NB4 (cell line): Measurements from ENCODE around the gene TOE1.

Source experiments
- MAX ChIP-seq: IDR thresholded peaks from 2 replicates; pipeline ENCODE4 v1.6.1; 2011; ENCODE audit warnings: low read depth, low read length
- TF ChIP-seq, protein P1 (sequence below): IDR thresholded peaks from one replicate; pipeline ENCODE4 v1.5.1; 2012; ENCODE audit warnings: low read depth, low read length

DNA sequence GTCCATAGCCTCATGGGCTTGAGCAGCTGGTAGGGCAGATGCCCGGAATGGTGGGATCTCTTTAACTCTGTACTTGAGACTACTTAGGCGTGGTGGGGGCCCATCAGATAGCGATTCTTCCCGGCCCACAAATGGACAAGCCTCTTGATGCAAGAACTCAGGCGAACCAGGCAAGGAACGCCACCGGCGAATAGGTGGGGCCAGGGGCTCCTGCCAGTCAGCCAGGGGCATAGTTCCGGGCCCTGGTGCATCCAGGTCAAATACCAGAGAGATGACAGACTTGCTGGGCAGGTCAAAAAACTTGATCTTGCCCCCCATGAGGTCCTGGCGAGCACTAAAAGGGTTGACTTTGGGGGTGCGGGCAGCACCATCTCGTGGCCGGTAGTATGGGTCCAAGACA is 5.0 kb downstream of the TOE1 start:
- TF ChIP-seq, protein P1, sequence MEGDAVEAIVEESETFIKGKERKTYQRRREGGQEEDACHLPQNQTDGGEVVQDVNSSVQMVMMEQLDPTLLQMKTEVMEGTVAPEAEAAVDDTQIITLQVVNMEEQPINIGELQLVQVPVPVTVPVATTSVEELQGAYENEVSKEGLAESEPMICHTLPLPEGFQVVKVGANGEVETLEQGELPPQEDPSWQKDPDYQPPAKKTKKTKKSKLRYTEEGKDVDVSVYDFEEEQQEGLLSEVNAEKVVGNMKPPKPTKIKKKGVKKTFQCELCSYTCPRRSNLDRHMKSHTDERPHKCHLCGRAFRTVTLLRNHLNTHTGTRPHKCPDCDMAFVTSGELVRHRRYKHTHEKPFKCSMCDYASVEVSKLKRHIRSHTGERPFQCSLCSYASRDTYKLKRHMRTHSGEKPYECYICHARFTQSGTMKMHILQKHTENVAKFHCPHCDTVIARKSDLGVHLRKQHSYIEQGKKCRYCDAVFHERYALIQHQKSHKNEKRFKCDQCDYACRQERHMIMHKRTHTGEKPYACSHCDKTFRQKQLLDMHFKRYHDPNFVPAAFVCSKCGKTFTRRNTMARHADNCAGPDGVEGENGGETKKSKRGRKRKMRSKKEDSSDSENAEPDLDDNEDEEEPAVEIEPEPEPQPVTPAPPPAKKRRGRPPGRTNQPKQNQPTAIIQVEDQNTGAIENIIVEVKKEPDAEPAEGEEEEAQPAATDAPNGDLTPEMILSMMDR: no peak
- TF ChIP-seq MAX: no peak
